ENCODE measurements around the gene B4GALNT4.
"Not testable (repeated sequence)": the region's sequence is repeated elsewhere in the genome, so short reads cannot be mapped to it uniquely, and the experiment has no call there.

B4GALNT4 gene

DNA sequence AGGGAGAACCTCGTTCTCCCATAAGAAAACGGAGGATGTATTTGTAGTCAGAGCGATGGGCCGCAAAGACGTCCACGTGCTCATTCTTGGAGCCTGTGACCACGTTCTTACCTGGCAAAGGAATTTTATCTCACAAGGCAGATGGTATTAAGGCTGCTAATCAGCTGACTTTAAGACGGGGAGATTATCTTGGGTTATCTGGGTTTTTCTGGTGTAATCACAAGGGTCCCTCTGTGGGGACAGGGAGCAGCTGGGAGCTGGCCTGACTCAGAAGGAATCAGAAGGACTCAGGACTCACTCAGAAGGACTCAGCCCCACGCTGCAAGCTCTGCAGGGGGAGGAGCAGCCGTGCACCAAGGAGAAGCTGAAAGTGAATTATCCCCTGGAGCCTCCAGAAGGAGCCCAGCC is 53.0 kb downstream of the B4GALNT4 start:
- DNase-seq (ENCODE audit: low read depth): no peak

- DNase-seq (ENCODE audit: low read depth): no peak
Measured at GRCh38 chr11:424232-424631, 54.9 kb downstream of the B4GALNT4 start.

DNA sequence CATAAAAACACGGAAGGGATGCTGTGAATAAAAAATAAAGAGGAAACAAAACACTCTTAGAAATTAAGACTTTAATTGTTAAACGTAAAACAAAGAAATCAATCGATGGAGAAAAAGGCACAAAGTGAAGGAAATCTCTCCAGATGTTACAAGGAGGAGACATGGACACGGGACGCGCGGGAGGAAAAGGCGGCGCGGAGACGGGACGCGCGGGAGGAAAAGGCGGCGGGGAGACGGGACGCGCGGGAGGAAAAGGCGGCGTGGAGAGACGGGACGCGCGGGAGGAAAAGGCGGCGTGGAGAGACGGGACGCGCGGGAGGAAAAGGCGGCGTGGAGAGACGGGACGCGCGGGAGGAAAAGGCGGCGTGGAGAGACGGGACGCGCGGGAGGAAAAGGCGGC is 55.5 kb downstream of the B4GALNT4 start:
- DNase-seq (ENCODE audit: low read depth): not testable (repeated sequence)

DNA sequence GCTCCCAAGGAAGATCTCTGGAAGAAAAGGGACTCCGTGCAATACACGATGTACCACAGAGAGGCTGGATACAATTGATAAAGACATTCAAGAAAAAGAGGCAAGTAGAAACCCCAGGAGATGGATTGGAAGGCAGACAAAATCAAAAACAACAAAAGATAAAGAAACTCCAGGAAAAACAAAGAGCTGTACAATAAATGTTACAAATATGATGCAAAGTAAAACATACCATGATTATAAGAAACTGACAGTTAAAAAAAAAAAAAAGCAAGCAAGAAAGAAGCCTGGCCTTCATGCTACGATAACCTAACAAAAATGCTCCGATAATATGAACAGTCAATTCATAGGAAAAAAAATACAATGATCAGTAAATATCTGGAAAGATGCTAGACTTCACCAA is 56.0 kb downstream of the B4GALNT4 start:
- no peak for DNase-seq (ENCODE audit: low read depth)

GRCh38 chr11:426851-427250 is 57.6 kb downstream of the B4GALNT4 start:
- DNase-seq (ENCODE audit: low read depth): no peak

- no peak for DNase-seq (ENCODE audit: low read depth)
Measured at GRCh38 chr11:428295-428694, 59.0 kb downstream of the B4GALNT4 start.

GRCh38 chr11:429391-429790 is 60.1 kb downstream of the B4GALNT4 start:
- DNase-seq (ENCODE audit: low read depth): no peak

- DNase-seq (ENCODE audit: low read depth): no peak
Measured at GRCh38 chr11:429931-430456, 60.7 kb downstream of the B4GALNT4 start.
